Fibroblast of lung (primary cell): ENCODE measurements around the gene JARID2. TPM values are rescaled to one million over a fixed set of nuclear protein-coding genes. Genes with fewer than 3 reads are reported as not detected.

Experiments
- DNase-seq, 2 donors: peaks; one replicate each; pipeline versions ENCODE4 v3.0.0 to v3.0.0-alpha.2; 2010; ENCODE audit warnings: low read depth in 2 of 2
- H2AFZ ChIP-seq: 2 replicates; pipeline ENCODE4 v1.5.1; 2012; ENCODE audit warnings: low read length, control low read depth, inconsistent platforms
- H3K27ac ChIP-seq: 2 replicates; pipeline ENCODE4 v1.5.1; 2011; ENCODE audit warnings: low read length, control low read depth; ENCODE audit not compliant: insufficient read depth
- H3K27me3 ChIP-seq: 2 replicates; pipeline ENCODE4 v1.5.1; 2011; ENCODE audit warnings: mild to moderate bottlenecking, low read length; ENCODE audit not compliant: control insufficient read depth, insufficient read depth
- H3K36me3 ChIP-seq: 2 replicates; pipeline ENCODE4 v1.5.1; 2011; ENCODE audit warnings: low read length; ENCODE audit not compliant: control insufficient read depth, insufficient read depth
- H3K4me1 ChIP-seq: 2 replicates; pipeline ENCODE4 v1.5.1; 2011; ENCODE audit warnings: low read length; ENCODE audit not compliant: control insufficient read depth, insufficient read depth; ENCODE audit errors: extremely low read depth
- H3K4me2 ChIP-seq: 2 replicates; pipeline ENCODE4 v1.5.1; 2011; ENCODE audit warnings: low read length, control low read depth; ENCODE audit not compliant: insufficient read depth; ENCODE audit errors: extremely low read depth
- H3K4me3 ChIP-seq, 4 experiments: fragments of 200-600 bp in 1 of 4; sonication (generic) in 1 of 4; replicated peaks in 1 of 4; 2 replicates each; pipeline ENCODE4 v1.5.1; 2011 to 2016; ENCODE audit warnings: low read length in 4 of 4, low read depth in 3 of 4, mild to moderate bottlenecking in 3 of 4, control low read depth in 2 of 4, inconsistent platforms in 1 of 4, mixed read lengths in 1 of 4; ENCODE audit not compliant: insufficient read depth in 1 of 4; ENCODE audit errors: control extremely low read depth in 1 of 4
- H3K79me2 ChIP-seq: 2 replicates; pipeline ENCODE4 v1.5.1; 2012; ENCODE audit warnings: mild to moderate bottlenecking, low read length, inconsistent platforms; ENCODE audit not compliant: control insufficient read depth, insufficient read depth
- H3K9ac ChIP-seq: 2 replicates; pipeline ENCODE4 v1.5.1; 2011; ENCODE audit warnings: mild to moderate bottlenecking, low read length, control low read depth; ENCODE audit not compliant: insufficient read depth
- H3K9me3 ChIP-seq: 2 replicates; pipeline ENCODE4 v1.5.1; 2012; ENCODE audit warnings: low read depth, low read length; ENCODE audit not compliant: control insufficient read depth, insufficient read depth
- H4K20me1 ChIP-seq: 2 replicates; pipeline ENCODE4 v1.5.1; 2011; ENCODE audit warnings: low read length; ENCODE audit not compliant: control insufficient read depth, insufficient read depth; ENCODE audit errors: extremely low read depth
- CTCF ChIP-seq, 2 donors: IDR thresholded peaks in 1 of 2; conservative IDR thresholded peaks in 1 of 2; 1 replicate in 1 of 2; 2 replicates in 1 of 2; pipeline ENCODE4 v1.5.1; 2011 to 2012; ENCODE audit warnings: low read length in 2 of 2, control low read depth in 1 of 2, inconsistent platforms in 1 of 2, low read depth in 1 of 2, mild to moderate bottlenecking in 1 of 2
- EZH2 ChIP-seq: IDR thresholded peaks from 2 replicates; pipeline ENCODE4 v1.5.1; 2012; ENCODE audit warnings: low read length, control low read depth, mild to moderate bottlenecking; ENCODE audit errors: missing control alignments
- polyA plus RNA-seq, 2 donors: library from polyadenylated mRNA; depleted of rRNA in 1 of 2; stranded (reverse) in 1 of 2; unstranded in 1 of 2; fragments of >200 nt; gene quantifications; 2 replicates each; pipeline ENCODE4 v1.2.1, GENCODE V29; 2011 to 2012; ENCODE audit warnings: missing spikeins in 1 of 2
- total RNA-seq: library from RNA; depleted of rRNA; stranded (reverse); fragments of >200 nt; gene quantifications from 2 replicates; pipeline ENCODE4 v1.2.1, GENCODE V29; 2014

Gene JARID2
- total and polyA plus RNA-seq, 2 donors (not counting 1 experiment from before 2014, with no cell fraction given), result 5.0 to 8.2 TPM

GRCh38 chr6:15430931-15431405 lies 185.1 kb downstream of the JARID2 start:
- H2AFZ ChIP-seq, result no peak overlapping the region
- H3K36me3 ChIP-seq, result no peaks in the 10 kb centered on the region
- no peak for DNase-seq
- no peaks in the 10 kb centered on the region for H3K79me2 ChIP-seq
- no peaks in the 10 kb centered on the region for H3K27me3 ChIP-seq
- no peaks in the 10 kb centered on the region for H4K20me1 ChIP-seq
- no peak overlapping the region for H3K4me3 ChIP-seq
- peaks cover 6% of the 10 kb centered on the region for H3K4me1 ChIP-seq
- no peak overlapping the region for H3K4me2 ChIP-seq
- H3K27ac ChIP-seq, result no peak overlapping the region
- H3K9ac ChIP-seq, result no peak overlapping the region
- H3K9me3 ChIP-seq, result no peaks in the 10 kb centered on the region
- TF ChIP-seq CTCF (conservative IDR thresholded peaks at IDR 0.05 in 1 of 2, IDR thresholded peaks at IDR 0.05 in 1 of 2; ENCODE audit: low read depth in 1 of 2, low read length in 2 of 2) (no peak), EZH2 (no peak)

GRCh38 chr6:15431762-15432483 lies 186.1 kb downstream of the JARID2 start:
- TF ChIP-seq CTCF (conservative IDR thresholded peaks at IDR 0.05 in 1 of 2, IDR thresholded peaks at IDR 0.05 in 1 of 2; ENCODE audit: low read depth in 1 of 2, low read length in 2 of 2) (no peak), EZH2 (no peak)
- Histone ChIP-seq H3K27ac (no peak overlapping the region), H3K9me3 (no peaks in the 10 kb centered on the region), H4K20me1 (no peaks in the 10 kb centered on the region), H3K4me2 (no peak overlapping the region), H3K79me2 (no peaks in the 10 kb centered on the region), H3K9ac (no peak overlapping the region), H2AFZ (no peak overlapping the region), H3K27me3 (no peaks in the 10 kb centered on the region), H3K4me3 (no peak overlapping the region), H3K4me1 (peaks cover 6% of the 10 kb centered on the region), H3K36me3 (no peaks in the 10 kb centered on the region)
- DNase-seq, result peak in 1 of 2 donors; percentile 79

- no peak for TF ChIP-seq CTCF (conservative IDR thresholded peaks at IDR 0.05 in 1 of 2, IDR thresholded peaks at IDR 0.05 in 1 of 2; ENCODE audit: low read depth in 1 of 2, low read length in 2 of 2)
- TF ChIP-seq EZH2, result no peak
- H3K27me3 ChIP-seq, result no peaks in the 10 kb centered on the region
- no peaks in the 10 kb centered on the region for H3K79me2 ChIP-seq
- no peaks in the 10 kb centered on the region for H3K9me3 ChIP-seq
- H4K20me1 ChIP-seq, result no peaks in the 10 kb centered on the region
- no peak overlapping the region for H3K4me2 ChIP-seq
- no peak for DNase-seq
- H3K9ac ChIP-seq, result no peak overlapping the region
- no peak overlapping the region for H2AFZ ChIP-seq
- H3K4me3 ChIP-seq, result no peak overlapping the region
- peaks cover 4% of the 10 kb centered on the region for H3K4me1 ChIP-seq
- no peaks in the 10 kb centered on the region for H3K36me3 ChIP-seq
- H3K27ac ChIP-seq, result no peak overlapping the region
These were observed 187.6 kb downstream of the JARID2 start for GRCh38 chr6:15433511-15433861.
